Esophagus muscularis mucosa (tissue), 4 donors: ENCODE measurements around the gene PRF1.

Experiments used
- CTCF ChIP-seq, 3 experiments: fragments of 200-600 bp in 2 of 3; fragments of 450-650 bp in 1 of 3; sonication (generic) in 2 of 3; IDR thresholded peaks; one replicate each; pipeline ENCODE4 v1.5.1; 2017 to 2019; ENCODE audit warnings: antibody characterized with exemption in 3 of 3, mild to moderate bottlenecking in 2 of 3, moderate library complexity in 1 of 3
- EP300 ChIP-seq: sonication (generic); formaldehyde crosslinking; IDR thresholded peaks from one replicate; pipeline ENCODE4 v1.6.1; 2017; ENCODE audit warnings: antibody characterized with exemption
- POLR2A ChIP-seq: fragments of 450-650 bp; IDR thresholded peaks from one replicate; pipeline ENCODE4 v1.6.1; 2017; ENCODE audit warnings: antibody characterized with exemption, moderate library complexity, mild to moderate bottlenecking, low read depth

DNA sequence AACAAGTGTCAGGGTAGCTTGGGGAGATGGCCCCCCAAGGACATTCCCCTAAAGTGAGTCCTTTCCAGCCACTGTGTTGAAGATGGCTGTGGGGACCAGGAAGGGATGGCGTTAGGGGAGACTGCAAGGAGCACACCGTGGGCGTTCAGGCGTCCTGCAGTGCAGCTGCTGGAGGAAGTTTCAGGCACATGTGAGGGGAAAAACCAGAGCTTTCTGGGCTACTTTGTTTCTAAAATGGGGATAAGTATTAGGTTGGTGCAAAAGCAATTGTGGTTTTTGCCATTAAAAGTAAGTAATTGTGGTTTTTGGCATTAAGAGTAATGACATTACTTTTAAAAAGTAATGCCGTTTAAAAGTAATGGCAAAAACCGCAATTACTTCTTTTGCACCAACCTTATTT, 14.3 kb downstream of the PRF1 start:
- TF ChIP-seq POLR2A (no peak), CTCF (IDR thresholded peaks at IDR 0.05) (no peak), EP300 (no peak)
